Effector CD8-positive, alpha-beta T cell (primary cell): ENCODE results near the gene PRR3.

Experiments used
- DNase-seq: peaks from one replicate; lab custom pipeline; 2025; lab: John Stamatoyannopoulos, UW

The PRR3 gene

DNA sequence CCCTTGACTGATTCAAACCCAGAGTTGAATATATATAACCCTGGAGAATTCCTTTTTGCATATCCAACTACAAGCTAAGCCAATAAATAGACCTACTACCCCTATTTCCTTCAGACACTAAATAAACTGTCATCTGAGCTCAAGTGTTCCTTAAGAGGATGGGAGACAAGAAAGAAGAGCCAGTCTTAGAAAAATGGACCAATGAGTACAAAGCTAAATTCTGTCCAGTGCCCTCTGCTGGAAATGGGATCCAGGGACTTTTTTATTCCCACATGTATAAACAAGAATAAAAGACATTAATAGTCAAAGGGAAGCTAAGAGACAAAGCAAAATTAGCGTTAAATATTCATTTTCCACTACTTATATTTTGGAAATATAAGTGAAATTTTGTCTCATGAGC lies 55.1 kb downstream of the PRR3 start:
- no peak for DNase-seq

DNA sequence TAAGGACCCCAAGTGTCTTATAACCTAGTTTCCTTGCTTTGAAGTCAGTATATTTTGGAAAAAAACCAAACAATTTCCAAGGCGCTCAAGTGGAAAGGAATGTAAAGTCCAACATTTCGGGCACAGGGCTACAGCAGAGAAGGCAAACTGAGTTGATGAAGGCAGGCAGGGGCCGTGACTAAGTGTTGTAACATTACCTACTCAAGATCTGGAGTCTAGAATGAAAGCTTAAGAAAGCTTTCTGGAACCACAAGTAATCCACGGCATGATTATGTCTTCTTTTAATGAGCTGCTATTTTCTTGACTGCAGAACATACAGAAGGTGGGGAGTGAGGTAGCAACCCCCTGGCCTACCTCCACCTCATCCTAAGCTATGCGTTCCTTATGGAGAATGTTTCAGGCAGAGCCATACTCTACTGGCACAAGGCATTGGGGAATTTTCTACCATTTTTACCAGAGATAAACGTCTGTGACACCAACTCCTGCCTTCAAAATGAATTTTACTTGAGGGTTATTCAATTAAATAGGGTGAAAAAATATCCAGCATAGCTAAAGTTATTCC lies 55.7 kb downstream of the PRR3 start:
- no peak for DNase-seq
